Glutamatergic neuron (in vitro differentiated cells): ENCODE measurements around the gene C17orf50. TPM values are rescaled to one million over a fixed set of nuclear protein-coding genes. Genes with fewer than 3 reads are reported as not detected.

ENCODE experiments used
- DNase-seq: peaks from one replicate; pipeline ENCODE4 v3.0.0; 2022
- H3K27ac Mint-ChIP-seq: one replicate; pipeline ENCODE4 v1.8.0; 2020; ENCODE audit warnings: mild to moderate bottlenecking, mixed read lengths, inconsistent platforms; ENCODE audit not compliant: unreplicated experiment
- H3K27me3 Mint-ChIP-seq: one replicate; pipeline ENCODE4 v1.8.0; 2020; ENCODE audit warnings: mild to moderate bottlenecking, moderate library complexity, mixed read lengths, inconsistent platforms; ENCODE audit not compliant: unreplicated experiment
- H3K36me3 Mint-ChIP-seq: one replicate; pipeline ENCODE4 v1.8.0; 2020; ENCODE audit warnings: mild to moderate bottlenecking, mixed read lengths, inconsistent platforms; ENCODE audit not compliant: unreplicated experiment
- H3K4me1 Mint-ChIP-seq: one replicate; pipeline ENCODE4 v1.8.0; 2020; ENCODE audit warnings: mild to moderate bottlenecking, low read depth, mixed read lengths, inconsistent platforms; ENCODE audit not compliant: unreplicated experiment
- H3K4me3 Mint-ChIP-seq: one replicate; pipeline ENCODE4 v1.8.0; 2020; ENCODE audit warnings: mild to moderate bottlenecking, mixed read lengths, inconsistent platforms; ENCODE audit not compliant: unreplicated experiment
- H3K9me3 Mint-ChIP-seq: one replicate; pipeline ENCODE4 v1.8.0; 2020; ENCODE audit warnings: mild to moderate bottlenecking, moderate library complexity, mixed read lengths, inconsistent platforms; ENCODE audit not compliant: unreplicated experiment
- long read RNA-seq: library from polyadenylated mRNA; unstranded; transcript quantifications from one replicate; pipeline ENCODE4 v2.0.0, GENCODE V29; 2020; ENCODE audit not compliant: unreplicated experiment
- total RNA-seq: library from RNA; stranded (reverse); fragmentation: NEBNext Ultra II Directional; extraction: Animal tissue kit (Norgen Biotek cat#: 25700); gene quantifications from one replicate; pipeline ENCODE4 v1.2.1, GENCODE V29; 2021; ENCODE audit not compliant: unreplicated experiment
- TF ChIP-seq, protein P1 (sequence below): fragments of 200-600 bp; sonication (generic); IDR thresholded peaks from one replicate; pipeline ENCODE4 v1.5.0; 2021; ENCODE audit not compliant: partially characterized antibody, unreplicated experiment

The C17orf50 gene
- not detected for total RNA-seq
- long read RNA-seq, partial matches to known transcripts, result 0 of 1 reads
- long read RNA-seq, other reads (novel, unspliced or antisense), result 1 of 1 reads

DNA sequence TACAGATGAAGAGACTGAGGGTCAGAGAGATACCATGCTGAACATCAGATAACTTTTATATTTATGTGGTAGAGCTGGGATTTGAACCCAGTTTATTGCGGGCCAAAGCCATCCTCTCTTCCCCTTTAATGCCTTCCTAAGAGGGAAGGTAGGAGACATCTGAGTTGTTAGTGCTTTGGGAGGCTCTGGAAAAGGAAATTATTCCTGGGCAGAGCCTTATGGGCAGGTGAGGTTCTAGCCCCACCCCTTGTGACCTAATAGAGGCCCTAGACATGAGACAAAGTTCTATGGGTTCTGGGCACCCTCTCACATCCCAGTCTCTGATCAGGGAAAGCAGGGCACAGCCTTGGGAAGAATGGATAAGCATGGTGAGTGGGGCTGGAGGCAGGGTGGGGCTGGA, at the start of gene C17orf50:
TSS of gene C17orf50 (plus strand) at position 301 of the 400 bp plus-strand sequence. CDS start at position 356, 55 bp downstream.
- H3K4me1 Mint-ChIP-seq, result peaks cover 2% of the 10 kb centered on the region
- peaks cover 3% of the 10 kb centered on the region for H3K27me3 Mint-ChIP-seq
- TF ChIP-seq, protein P1, sequence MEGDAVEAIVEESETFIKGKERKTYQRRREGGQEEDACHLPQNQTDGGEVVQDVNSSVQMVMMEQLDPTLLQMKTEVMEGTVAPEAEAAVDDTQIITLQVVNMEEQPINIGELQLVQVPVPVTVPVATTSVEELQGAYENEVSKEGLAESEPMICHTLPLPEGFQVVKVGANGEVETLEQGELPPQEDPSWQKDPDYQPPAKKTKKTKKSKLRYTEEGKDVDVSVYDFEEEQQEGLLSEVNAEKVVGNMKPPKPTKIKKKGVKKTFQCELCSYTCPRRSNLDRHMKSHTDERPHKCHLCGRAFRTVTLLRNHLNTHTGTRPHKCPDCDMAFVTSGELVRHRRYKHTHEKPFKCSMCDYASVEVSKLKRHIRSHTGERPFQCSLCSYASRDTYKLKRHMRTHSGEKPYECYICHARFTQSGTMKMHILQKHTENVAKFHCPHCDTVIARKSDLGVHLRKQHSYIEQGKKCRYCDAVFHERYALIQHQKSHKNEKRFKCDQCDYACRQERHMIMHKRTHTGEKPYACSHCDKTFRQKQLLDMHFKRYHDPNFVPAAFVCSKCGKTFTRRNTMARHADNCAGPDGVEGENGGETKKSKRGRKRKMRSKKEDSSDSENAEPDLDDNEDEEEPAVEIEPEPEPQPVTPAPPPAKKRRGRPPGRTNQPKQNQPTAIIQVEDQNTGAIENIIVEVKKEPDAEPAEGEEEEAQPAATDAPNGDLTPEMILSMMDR, result no peak
- no peak within 1 kb of the TSS for H3K4me3 Mint-ChIP-seq
- peaks cover 5% of the 10 kb centered on the region for H3K9me3 Mint-ChIP-seq
- DNase-seq, result no peak
- peaks cover 3% of the 10 kb centered on the region for H3K36me3 Mint-ChIP-seq
- H3K27ac Mint-ChIP-seq, result no peak within 1 kb of the TSS

DNA sequence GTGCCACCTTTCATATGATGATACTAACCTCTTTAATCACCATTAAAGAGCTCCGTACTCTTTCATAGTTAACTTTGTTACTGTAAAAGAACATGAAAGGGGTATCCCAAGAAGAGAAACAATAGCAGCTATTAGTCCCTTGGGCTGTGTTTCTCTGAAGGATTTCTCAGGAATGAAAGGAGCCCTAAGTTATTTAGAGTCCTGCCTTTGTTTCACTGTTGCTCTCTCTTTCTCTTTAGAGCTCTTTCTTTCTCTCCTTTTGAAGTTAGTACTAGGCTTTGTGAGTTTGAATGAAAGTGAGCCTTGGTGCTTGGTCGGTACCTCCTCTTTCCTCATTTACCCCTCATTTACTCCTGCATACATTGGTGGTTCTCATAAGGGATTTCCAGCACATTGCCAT, 49.7 kb upstream of the C17orf50 start:
- no peaks in the 10 kb centered on the region for H3K9me3 Mint-ChIP-seq
- no peak for DNase-seq
- H3K4me1 Mint-ChIP-seq, result peaks cover 2% of the 10 kb centered on the region
- H3K27me3 Mint-ChIP-seq, result no peaks in the 10 kb centered on the region
- TF ChIP-seq, protein P1, result no peak
- no peak overlapping the region for H3K4me3 Mint-ChIP-seq
- no peak overlapping the region for H3K27ac Mint-ChIP-seq
- H3K36me3 Mint-ChIP-seq, result no peaks in the 10 kb centered on the region

DNA sequence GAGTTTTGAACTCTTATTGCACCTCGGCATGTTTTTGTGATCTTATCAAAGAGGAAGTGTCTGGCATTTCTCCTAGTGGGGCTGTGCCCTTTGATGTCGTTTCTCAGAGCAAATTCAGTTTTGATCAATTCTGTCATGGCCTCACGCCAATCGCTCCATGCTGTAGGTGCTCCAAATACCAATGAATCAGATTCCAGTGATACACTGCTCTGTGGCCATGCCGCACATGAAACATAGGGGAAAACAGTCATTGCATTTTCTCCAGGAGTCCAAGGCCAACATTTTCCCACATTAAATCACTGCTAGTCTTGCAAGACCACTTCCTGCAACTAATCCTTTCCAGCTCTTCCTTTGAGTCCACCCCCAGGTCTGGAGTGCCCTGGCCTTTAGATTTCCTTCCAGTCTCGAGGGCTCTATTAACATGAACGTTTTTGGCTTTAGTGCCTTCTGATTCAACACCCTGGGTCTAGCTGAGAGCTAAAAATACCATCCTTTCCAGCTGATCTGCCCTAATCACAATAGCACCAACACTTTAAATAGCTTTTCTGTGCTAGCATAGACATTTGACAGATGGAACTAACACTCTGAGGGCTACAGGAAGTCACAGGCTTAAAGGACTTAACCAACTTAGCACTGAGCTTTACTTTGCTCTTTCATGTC, 47.5 kb upstream of the C17orf50 start:
- Mint-ChIP-seq H3K4me1 (peaks cover 2% of the 10 kb centered on the region), H3K27ac (no peak overlapping the region)
- DNase-seq, result no peak

DNA sequence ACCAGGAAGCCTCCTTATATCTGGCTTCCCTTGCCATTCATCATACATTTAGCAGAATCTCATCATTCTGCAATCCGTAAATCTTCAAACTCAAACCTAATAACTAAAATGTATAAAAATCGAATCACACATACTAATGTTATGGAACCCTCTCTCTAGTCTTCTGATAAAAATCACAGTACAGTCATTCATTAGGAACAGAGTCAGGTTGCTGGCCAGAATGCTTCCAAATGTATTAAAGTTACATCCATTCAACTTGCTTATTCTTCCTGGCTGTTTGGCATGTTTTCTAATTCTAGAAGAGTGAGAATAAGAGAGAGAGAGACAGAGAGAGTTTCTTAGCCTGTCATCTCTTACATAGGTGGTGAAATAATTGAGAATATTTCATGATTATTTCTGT, 45.7 kb upstream of the C17orf50 start:
- H3K36me3 Mint-ChIP-seq, result no peaks in the 10 kb centered on the region
- no peak overlapping the region for H3K27ac Mint-ChIP-seq
- DNase-seq, result no peak
- H3K9me3 Mint-ChIP-seq, result no peaks in the 10 kb centered on the region
- H3K4me3 Mint-ChIP-seq, result no peak overlapping the region
- TF ChIP-seq, protein P1, result no peak
- no peaks in the 10 kb centered on the region for H3K27me3 Mint-ChIP-seq
- peaks cover 2% of the 10 kb centered on the region for H3K4me1 Mint-ChIP-seq

More for the DNA sequence above, 47.5 kb upstream of the C17orf50 start:
- H3K4me3 Mint-ChIP-seq, result no peak overlapping the region
- TF ChIP-seq, protein P1, result no peak
- no peaks in the 10 kb centered on the region for H3K36me3 Mint-ChIP-seq
- no peaks in the 10 kb centered on the region for H3K27me3 Mint-ChIP-seq
- no peaks in the 10 kb centered on the region for H3K9me3 Mint-ChIP-seq

DNA sequence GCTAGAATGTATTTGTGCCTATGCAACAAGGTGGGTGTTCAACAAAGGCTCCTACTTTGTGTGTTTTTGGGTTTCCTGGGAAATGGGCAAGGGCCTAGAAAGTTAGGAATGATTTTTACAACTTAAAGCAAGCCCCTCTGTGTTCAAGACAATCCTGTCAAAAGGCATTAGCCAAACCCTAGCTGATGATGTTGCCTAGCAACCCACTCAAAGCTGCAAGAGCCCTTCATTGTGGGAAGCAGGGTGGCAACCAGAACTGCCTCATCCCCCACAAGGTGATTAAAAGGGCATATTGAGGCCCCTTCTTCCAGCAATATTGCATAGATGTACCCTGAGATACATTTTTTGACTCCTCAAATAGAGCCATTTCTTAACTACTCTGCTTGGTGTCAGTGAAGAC, 45.3 kb upstream of the C17orf50 start:
- Mint-ChIP-seq H3K9me3 (no peaks in the 10 kb centered on the region), H3K4me3 (no peak overlapping the region)

More for the DNA sequence above, 45.3 kb upstream of the C17orf50 start:
- DNase-seq, result no peak
- Mint-ChIP-seq H3K4me1 (peaks cover 2% of the 10 kb centered on the region), H3K27ac (no peak overlapping the region), H3K27me3 (no peaks in the 10 kb centered on the region), H3K36me3 (no peaks in the 10 kb centered on the region)
- TF ChIP-seq, protein P1, result no peak
